GM12801 (cell line): Measurements from ENCODE around the gene FRMPD4.

Experiments used
- CTCF ChIP-seq: IDR thresholded peaks from one replicate; pipeline ENCODE4 v1.5.1; 2011; ENCODE audit warnings: control low read depth; ENCODE audit not compliant: insufficient read length; ENCODE audit errors: extremely low read depth

Gene FRMPD4

GRCh38 chrX:12771445-12772069, 633.3 kb downstream of the FRMPD4 start:
- TF ChIP-seq CTCF: no peak
